GM19240 (cell line): ENCODE results near the gene KIAA1549.

Experiments used
- DNase-seq: peaks from one replicate; pipeline ENCODE4 v3.0.0; 2011; ENCODE audit warnings: low spot score; ENCODE audit not compliant: insufficient read length

Gene KIAA1549

GRCh38 chr7:138907850-138908249 lies 73.3 kb downstream of the KIAA1549 start:
- DNase-seq, result no peak

DNA sequence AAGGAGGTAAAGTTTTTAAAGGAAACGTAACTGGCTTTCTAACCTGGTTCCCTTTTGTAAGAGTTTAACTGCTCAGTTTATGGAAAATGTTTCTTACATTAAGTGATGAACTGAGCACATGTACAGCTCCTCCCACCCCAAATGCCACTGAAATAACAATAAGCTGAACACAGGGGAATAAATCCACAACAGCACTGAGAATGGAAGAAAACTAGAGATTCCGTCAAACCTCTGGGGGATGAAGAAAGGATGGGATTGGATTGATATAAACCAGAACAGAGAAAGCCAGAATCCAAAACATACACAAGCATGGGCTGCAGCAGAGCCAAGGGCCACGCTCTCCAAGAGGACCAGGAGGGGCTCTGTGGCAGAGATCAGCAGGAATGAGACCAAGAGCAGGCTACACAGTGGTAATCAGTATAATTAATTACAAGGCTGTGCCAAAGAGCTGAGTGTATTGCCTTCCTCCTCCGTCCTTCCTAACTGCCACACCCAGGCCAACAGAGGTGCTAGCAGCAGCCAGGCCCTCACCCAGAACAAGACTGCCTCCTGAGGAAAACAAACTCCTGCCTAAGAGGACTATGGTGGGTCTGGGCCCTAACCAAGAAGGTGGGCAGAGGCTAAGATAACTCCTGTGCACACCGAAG lies 73.9 kb downstream of the KIAA1549 start:
- DNase-seq, result no peak

- DNase-seq, result no peak
These were observed 77.2 kb downstream of the KIAA1549 start for GRCh38 chr7:138903859-138904435.

DNA sequence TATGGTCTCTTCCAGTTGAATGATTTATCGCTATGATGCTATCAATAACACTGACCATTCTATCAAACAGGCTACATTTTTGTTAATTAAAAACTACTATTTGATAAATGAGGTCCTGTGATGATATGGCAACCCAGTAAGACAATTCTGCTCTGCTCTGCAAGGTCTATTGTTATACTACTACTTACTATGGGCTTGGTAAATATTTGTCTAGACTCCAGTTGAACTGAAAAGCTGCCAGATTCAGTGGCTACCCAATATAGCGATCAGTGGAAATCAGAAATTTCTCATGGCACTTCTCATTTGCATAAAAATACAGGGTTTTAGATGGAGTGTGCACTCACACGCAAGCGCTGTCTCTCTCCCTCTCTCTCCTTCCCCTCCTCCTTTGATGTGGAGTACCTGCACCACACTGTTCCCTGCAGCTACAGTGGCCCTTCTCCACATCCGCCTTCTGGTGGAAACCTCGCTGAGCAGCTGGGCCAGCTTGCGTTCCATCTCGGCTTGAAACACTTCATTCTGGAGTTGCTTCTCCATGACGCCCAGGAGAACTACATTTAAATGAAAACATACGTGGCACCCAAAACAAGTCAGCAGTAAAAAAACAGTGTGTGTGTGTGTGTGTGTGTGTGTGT lies 77.9 kb downstream of the KIAA1549 start:
- DNase-seq, result no peak

- DNase-seq, result no peak
These were observed 79.0 kb downstream of the KIAA1549 start for GRCh38 chr7:138902161-138902560.

DNA sequence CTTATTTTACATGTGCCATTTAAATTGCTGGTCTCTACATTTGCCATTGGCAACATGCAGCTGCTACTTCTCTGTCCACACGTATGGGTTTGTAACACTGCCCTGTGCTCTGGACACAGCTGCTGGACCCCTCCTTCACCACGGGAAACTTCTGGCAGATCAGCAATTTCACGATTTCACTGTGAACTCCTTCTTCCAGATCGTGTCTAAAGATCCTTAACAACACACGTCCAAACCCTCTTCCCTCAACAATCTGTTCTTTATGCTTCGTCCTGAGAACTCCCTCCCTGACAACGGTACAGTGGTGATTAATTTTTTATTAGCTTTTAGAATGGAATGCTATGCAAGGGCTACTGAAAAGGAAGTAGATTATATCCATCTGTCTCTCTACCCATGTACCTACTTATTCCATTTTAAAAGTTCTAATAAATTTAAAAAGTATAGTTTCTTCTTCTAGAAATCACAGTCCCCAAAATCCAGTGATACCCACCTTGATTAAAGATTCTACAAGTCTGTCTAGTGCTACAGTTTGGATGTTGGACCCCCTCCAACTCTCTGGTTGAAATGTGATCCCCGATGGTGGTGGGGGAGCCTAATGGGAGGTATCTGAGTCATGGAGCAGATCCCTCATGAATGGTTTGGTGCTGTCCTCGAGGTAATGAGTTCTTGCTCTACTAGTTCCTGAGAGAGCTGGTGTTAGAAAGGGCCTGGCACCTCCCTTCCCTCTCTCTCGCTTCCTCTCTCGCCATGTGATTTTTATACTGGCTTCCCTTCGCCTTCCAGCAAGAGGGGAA lies 81.0 kb downstream of the KIAA1549 start:
- DNase-seq, result no peak

DNA sequence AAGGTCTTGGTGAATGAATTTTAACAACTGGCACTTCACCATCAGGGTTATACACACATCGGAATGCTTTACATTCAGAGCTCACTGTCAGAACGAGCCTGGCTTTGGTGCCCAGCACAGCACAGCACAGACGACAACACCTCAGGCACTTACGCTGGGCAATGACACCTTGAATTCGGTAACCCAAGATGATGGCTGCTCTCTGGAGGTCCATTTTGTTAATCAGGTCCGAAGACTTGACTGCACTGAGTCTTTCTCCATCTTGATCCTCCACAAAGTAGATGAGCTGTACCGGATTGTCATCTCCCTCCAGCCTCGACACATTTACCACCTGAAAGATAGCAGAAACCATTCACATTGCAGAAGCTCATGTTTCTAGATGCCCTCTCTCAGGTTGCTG lies 82.4 kb downstream of the KIAA1549 start:
- no peak for DNase-seq

- DNase-seq, result no peak
These were observed 82.9 kb downstream of the KIAA1549 start for GRCh38 chr7:138898255-138898654.

- no peak for DNase-seq
These were observed 85.5 kb downstream of the KIAA1549 start for GRCh38 chr7:138895679-138896078.

DNA sequence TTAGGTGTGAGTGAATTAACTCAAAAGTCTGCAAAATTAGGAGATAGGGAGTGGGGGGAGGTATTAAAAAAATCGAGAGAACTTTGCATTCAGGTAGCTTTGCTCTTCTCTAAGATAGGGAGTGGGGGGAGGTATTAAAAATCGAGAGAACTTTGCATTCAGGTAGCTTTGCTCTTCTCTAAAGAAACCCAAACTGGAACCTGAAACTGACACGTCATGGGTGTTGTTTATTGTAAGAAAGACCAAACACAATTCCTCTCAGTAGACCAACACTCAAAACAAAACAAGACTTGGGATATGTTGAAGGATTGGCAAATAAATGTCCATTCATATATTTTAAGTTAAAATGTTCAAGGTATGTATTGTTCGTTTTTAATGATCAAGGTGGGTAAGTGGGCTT lies 87.9 kb downstream of the KIAA1549 start:
- DNase-seq, result no peak

DNA sequence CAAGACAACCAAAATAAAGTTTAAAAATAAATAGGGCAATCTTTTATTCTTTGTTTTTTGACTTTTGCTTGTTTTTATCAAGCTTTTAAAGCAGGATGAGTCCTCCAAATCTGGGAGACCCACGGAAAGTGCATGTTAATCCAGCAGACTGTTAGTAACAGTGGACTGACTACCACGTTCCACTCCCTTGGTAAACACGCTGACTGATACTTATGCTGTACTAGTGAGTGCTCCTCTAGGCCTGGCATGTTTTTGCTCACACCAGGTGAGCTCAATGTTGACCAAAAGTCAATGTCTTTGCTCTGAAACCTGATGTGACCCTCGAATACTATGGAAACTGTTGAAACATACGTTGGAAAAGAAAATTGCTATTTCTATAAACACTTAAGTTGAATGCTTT lies 88.4 kb downstream of the KIAA1549 start:
- DNase-seq, result no peak

- DNase-seq, result no peak
These were observed 89.1 kb downstream of the KIAA1549 start for GRCh38 chr7:138892006-138892630.

- DNase-seq, result no peak
These were observed 89.8 kb downstream of the KIAA1549 start for GRCh38 chr7:138891446-138891810.

DNA sequence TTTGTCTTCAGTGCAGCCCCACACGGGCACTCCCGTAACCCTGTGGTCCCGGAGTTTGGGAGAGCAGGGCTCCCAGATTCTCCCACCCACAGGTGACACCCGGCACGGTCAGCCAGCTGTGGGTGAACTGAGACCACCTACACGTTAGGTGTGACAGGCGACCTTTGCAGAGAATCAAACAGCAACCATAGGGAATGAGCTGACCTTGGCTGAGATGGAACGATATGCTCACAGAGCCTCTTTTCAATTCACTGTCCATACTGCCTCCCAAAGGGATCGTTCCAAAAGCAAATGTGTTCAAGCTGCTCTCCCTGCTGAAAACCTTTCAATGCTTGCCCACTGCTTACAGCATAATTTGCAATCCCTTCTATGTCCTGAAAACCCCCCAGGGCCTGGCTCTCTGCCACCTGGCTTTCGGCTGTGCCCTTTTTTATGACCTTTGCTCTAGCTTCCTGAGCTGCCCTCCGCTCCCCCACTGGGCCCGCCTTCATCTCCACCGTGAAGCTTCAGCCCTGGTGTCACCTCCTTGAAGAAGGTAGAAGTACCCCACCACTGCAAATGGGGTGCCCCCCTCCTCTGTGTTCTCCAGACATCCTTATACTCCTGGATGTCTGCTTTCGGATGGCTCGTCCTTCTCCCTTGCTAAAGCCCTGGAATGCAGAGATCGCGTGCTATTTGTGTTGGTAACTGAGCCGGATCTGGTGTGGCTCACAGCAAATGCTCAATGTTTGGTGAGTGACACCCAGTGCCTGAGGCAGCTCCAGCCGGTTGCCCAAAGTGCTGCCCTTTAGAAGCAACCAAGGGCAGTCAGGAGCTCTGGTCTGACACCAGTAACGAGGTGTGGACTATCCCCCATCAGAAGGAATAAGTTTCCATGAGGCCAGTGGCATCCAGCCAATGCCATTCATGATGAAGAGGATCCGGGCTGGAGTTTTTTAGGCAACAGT lies 90.4 kb downstream of the KIAA1549 start:
- DNase-seq, result no peak

DNA sequence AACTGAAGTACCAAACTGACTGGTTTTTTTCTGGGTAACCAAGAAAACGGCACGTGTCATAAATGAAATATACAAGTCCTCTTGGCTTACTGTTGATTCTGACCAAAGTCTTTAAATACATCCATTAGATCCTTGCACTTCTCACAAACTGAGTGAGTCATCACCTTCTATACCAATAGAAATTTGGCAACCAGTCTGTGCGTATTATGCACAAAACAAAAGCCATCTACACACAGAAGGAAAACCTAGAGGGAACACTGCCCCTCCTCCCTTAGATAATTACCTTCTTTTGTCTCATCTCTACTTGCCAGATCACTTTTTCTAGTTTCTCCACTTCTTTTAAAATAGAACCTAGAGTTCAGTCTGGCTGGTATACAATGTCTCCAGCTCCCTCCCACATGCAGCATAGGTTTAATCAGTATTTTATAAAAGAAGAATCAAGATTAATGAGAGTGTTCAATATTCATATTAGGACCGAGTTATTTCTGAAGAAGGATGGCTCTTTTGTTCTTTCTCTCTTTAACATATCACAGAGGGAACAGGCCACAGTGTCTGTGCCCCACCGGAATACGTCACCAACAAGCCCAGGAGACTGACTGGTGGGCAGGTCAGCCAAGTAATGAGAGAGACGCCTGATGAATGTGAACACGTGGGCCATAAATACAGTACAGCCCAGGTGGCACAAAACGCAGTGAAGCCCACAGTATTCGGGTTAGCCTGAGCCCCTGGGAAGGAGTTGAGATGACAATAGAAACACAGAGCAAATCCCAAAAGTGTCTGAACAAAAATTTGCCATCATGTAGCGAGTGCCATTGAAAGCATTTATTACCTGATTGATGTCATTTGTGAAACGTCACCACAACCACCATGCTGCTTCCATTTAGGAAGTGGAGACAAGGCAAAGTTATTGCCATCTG lies 91.3 kb downstream of the KIAA1549 start:
- DNase-seq, result no peak

GRCh38 chr7:138887872-138888656 lies 93.1 kb downstream of the KIAA1549 start:
- DNase-seq, result no peak

GRCh38 chr7:138887085-138887710 lies 94.0 kb downstream of the KIAA1549 start:
- no peak for DNase-seq

GRCh38 chr7:138886501-138886917 lies 94.7 kb downstream of the KIAA1549 start:
- DNase-seq, result peak; percentile 60
